Erythroblast (primary cell): ENCODE data around the gene EME2.

Source experiments
- GATA1 ChIP-seq: IDR thresholded peaks from 2 replicates; pipeline ENCODE4 v1.6.1; 2011; ENCODE audit warnings: low read depth, mild to moderate bottlenecking, control low read depth, low read length, moderate library complexity
- POLR2A ChIP-seq: IDR thresholded peaks from 2 replicates; pipeline ENCODE4 v1.6.1; 2011; ENCODE audit warnings: mild to moderate bottlenecking, low read length

- no peak for TF ChIP-seq POLR2A
- no peak for TF ChIP-seq GATA1
Observed at GRCh38 chr16:1767116-1767994, 5.3 kb upstream of the EME2 start.
